K562 (cell line): Measurements from ENCODE around the gene RNF150. TPM values are rescaled to one million over a fixed set of nuclear protein-coding genes. Genes with fewer than 3 reads are reported as not detected.

Experiments used
- ATAC-seq: fragments of 200-7000 bp; cut with Tn5 transposase; 3 replicates; pipeline ENCODE4 v1.9.1; 2020; ENCODE audit warnings: moderate library complexity
- BruUV-seq: library from RNA; stranded (reverse); fragments of 400-500 nt; replicated peaks from 2 replicates; lab custom pipeline; 2021; lab: Mats Ljungman, UMichigan
- CTCF ChIA-PET: fragments of 300-600 bp; formaldehyde crosslinking; extraction: SDS; loops from one replicate; lab custom pipeline; 2021; ENCODE audit warnings: low intra/inter-chr PET ratio; lab: Yijun Ruan, JAX
- POLR2A ChIA-PET: fragments of 300-600, 350-650 bp; sonication (Branson Sonifier 250); formaldehyde crosslinking; extraction: SDS; loops from one replicate; lab custom pipeline; 2021; ENCODE audit warnings: antibody characterized with exemption, inconsistent platforms; lab: Yijun Ruan, JAX
- DNase-seq, 4 experiments: peaks; one replicate each; pipeline versions ENCODE4 v3.0.0 to v3.0.0-alpha.2; 2011 to 2018; ENCODE audit warnings: low spot score in 3 of 4, mixed read lengths in 3 of 4; ENCODE audit errors: extremely low read depth in 1 of 4
- FAIRE-seq: peaks from 2 replicates; lab custom pipeline; 2011; peaks lifted over from hg19 to GRCh38; lab: Jason Lieb, UNC
- H2AFZ ChIP-seq: 2 replicates; pipeline ENCODE4 v1.6.0; 2011; ENCODE audit warnings: low read depth, low read length, control low read depth, inconsistent platforms
- H3K27ac ChIP-seq: fragments of 200-600 bp; 3 replicates; pipeline ENCODE4 v1.8.0; 2011; ENCODE audit warnings: low read depth, mild to moderate bottlenecking, control low read depth, inconsistent platforms, low read length, moderate library complexity, mixed read lengths; ENCODE audit errors: extremely low read depth
- H3K27me3 ChIP-seq, 2 experiments: fragments of 300-600 bp in 1 of 2; 2 replicates in 1 of 2; 3 replicates in 1 of 2; pipeline versions ENCODE4 v1.6.0 to v1.8.0; 2011; ENCODE audit warnings: inconsistent platforms in 2 of 2, low read length in 2 of 2, mild to moderate bottlenecking in 1 of 2, mixed read lengths in 1 of 2, moderate library complexity in 1 of 2; ENCODE audit not compliant: control insufficient read depth in 2 of 2, insufficient read depth in 2 of 2
- H3K36me3 ChIP-seq: fragments of 300-600 bp; 3 replicates; pipeline ENCODE4 v1.8.0; 2011; ENCODE audit warnings: mild to moderate bottlenecking, low read length, inconsistent platforms; ENCODE audit not compliant: control insufficient read depth, insufficient read depth
- H3K4me1 ChIP-seq, 2 experiments: fragments of 200-600 bp in 1 of 2; replicated peaks in 1 of 2; 2 replicates in 1 of 2; 3 replicates in 1 of 2; pipeline versions ENCODE4 v1.5.1 to v1.8.0; 2011; ENCODE audit warnings: inconsistent platforms in 2 of 2, low read length in 2 of 2, mild to moderate bottlenecking in 1 of 2, mixed read lengths in 1 of 2, moderate library complexity in 1 of 2; ENCODE audit not compliant: control insufficient read depth in 2 of 2, insufficient read depth in 2 of 2
- H3K4me2 ChIP-seq: 2 replicates; pipeline ENCODE4 v1.6.1; 2011; ENCODE audit warnings: low read length, control low read depth, inconsistent platforms, mixed read lengths; ENCODE audit not compliant: insufficient read depth
- H3K4me3 ChIP-seq: fragments of 200-600 bp; sonication (generic), shearing (Covaris generic); 2 replicates; pipeline ENCODE4 v1.5.1; 2016; ENCODE audit warnings: control low read depth, inconsistent platforms
- H3K79me2 ChIP-seq: fragments of 200-600 bp; 3 replicates; pipeline ENCODE4 v1.8.0; 2011; ENCODE audit warnings: low read length, inconsistent platforms; ENCODE audit not compliant: control insufficient read depth, insufficient read depth
- H3K9ac ChIP-seq, 2 experiments: 2 replicates each; pipeline versions ENCODE4 v1.6.0 to v1.6.1; 2011; ENCODE audit warnings: low read depth in 2 of 2, low read length in 2 of 2, control low read depth in 1 of 2, inconsistent platforms in 1 of 2, mild to moderate bottlenecking in 1 of 2, mixed read lengths in 1 of 2; ENCODE audit not compliant: insufficient read depth in 1 of 2
- H3K9me1 ChIP-seq: one replicate; pipeline ENCODE4 v1.6.0; 2011; ENCODE audit warnings: inconsistent platforms, mild to moderate bottlenecking, low read length, moderate library complexity; ENCODE audit not compliant: control insufficient read depth, insufficient read depth
- H3K9me3 ChIP-seq: replicated peaks from 2 replicates; pipeline ENCODE4 v1.5.1; 2011; ENCODE audit warnings: low read depth, low read length, inconsistent platforms; ENCODE audit not compliant: control insufficient read depth, insufficient read depth
- H4K20me1 ChIP-seq: replicated peaks from 2 replicates; pipeline ENCODE4 v1.6.1; 2011; ENCODE audit warnings: low read length, inconsistent platforms, mixed read lengths; ENCODE audit not compliant: control insufficient read depth, insufficient read depth
- CEBPB ChIP-seq: fragments of 450-650 bp; IDR thresholded peaks from 2 replicates; pipeline ENCODE4 v1.6.1; 2016; ENCODE audit warnings: missing genetic modification characterization, missing compliant biosample characterization
- ELF4 ChIP-seq: fragments of 450-650 bp; formaldehyde crosslinking; IDR thresholded peaks from 2 replicates; pipeline ENCODE4 v1.4.0; 2022; ENCODE audit warnings: missing genetic modification characterization
- FOXO4 ChIP-seq: fragments of 450-650 bp; formaldehyde crosslinking; IDR thresholded peaks from 2 replicates; pipeline ENCODE4 v1.4.0; 2020; ENCODE audit warnings: mild to moderate bottlenecking, moderate library complexity
- GTF3C2 ChIP-seq: IDR thresholded peaks from 3 replicates; pipeline ENCODE4 v1.6.1; 2011; ENCODE audit warnings: borderline replicate concordance, mild to moderate bottlenecking, moderate library complexity; ENCODE audit not compliant: insufficient read length; ENCODE audit errors: extremely low read depth
- NCOA6 ChIP-seq: fragments of 450-650 bp; IDR thresholded peaks from 2 replicates; pipeline ENCODE4 v1.6.1; 2017; ENCODE audit warnings: mild to moderate bottlenecking
- NFYB ChIP-seq: IDR thresholded peaks from 2 replicates; pipeline ENCODE4 v1.6.1; 2011; ENCODE audit warnings: mild to moderate bottlenecking, moderate library complexity; ENCODE audit not compliant: insufficient read length; ENCODE audit errors: extremely low read depth
- ZBTB40 ChIP-seq, 2 experiments: fragments of 450-650 bp in 1 of 2; sonication (generic) in 1 of 2; formaldehyde crosslinking in 1 of 2; IDR thresholded peaks; 2 replicates each; pipeline versions ENCODE4 v1.7.1 to v1.9.0; 2016 to 2022; ENCODE audit warnings: inconsistent platforms in 1 of 2, mild to moderate bottlenecking in 1 of 2, missing genetic modification reagents in 1 of 2
- ZNF76 ChIP-seq: fragments of 250-450 bp; sonication (Bioruptor Pico); IDR thresholded peaks from 2 replicates; pipeline ENCODE4 v1.4.0; 2020; ENCODE audit warnings: mild to moderate bottlenecking, moderate library complexity, borderline replicate concordance
- WGBS: fragments of 100-300 bp; shearing (Covaris generic); methylation state at CpG from one replicate; pipeline ENCODE4 v1.1.6; 2016; ENCODE audit warnings: low coverage, mixed read lengths; ENCODE audit not compliant: insufficient coverage; ENCODE audit errors: missing lambda C conversion rate; 5-methylcytosine and 5-hydroxymethylcytosine counted together
- in situ Hi-C: fragments of 300-500 bp; cut with MboI; formaldehyde crosslinking; loops from 4 replicates; pipeline ENCODE4 v1.15.0; 2018; ENCODE audit warnings: inconsistent platforms, mixed read lengths
- intact Hi-C: fragments of 100-400 bp; cut with micrococcal nuclease; formaldehyde crosslinking; loops from 2 replicates; pipeline ENCODE4 v1.14.2; 2022
- polyA plus RNA-seq, 8 experiments: library from polyadenylated mRNA; depleted of rRNA in 4 of 8; stranded (reverse) in 5 of 8; unstranded in 3 of 8; fragments of >200 nt; fragmentation: Nextera tagmentation in 2 of 8; fragmentation: Illumina TruSeq in 1 of 8; extraction: Ambion mirVana in 2 of 8; extraction: Trizol in 1 of 8; gene quantifications; 2 replicates each; pipeline versions ENCODE4 v1.2.1 to v1.2.3, GENCODE V29; 2011 to 2014; ENCODE audit warnings: inconsistent platforms in 1 of 8, missing spikeins in 1 of 8
- total RNA-seq, 7 experiments: library from RNA; depleted of rRNA in 6 of 7; stranded (reverse); fragments of >200 nt in 6 of 7; fragmentation: Illumina TruSeq in 2 of 7; extraction: Trizol in 2 of 7; gene quantifications; 2 replicates each; pipeline versions ENCODE4 v1.2.1 to v1.2.3, GENCODE V29; 2011 to 2021; ENCODE audit warnings: low replicate concordance in 1 of 7

RNF150 gene
- total and polyA plus RNA-seq, 9 of the 15 experiments (the other 6 are each of a cell fraction or from before 2014, with no cell fraction given) = 0.09 TPM; not detected in 8

- in situ Hi-C loops = no loop called here
- DNase-seq (no peak), ATAC-seq (no peak), FAIRE-seq (no peak)
- no peak overlapping the region for H3K4me2 ChIP-seq
- CTCF ChIA-PET = no interaction called here
- H3K27ac ChIP-seq = no peak overlapping the region
- POLR2A ChIA-PET = interaction anchor here (0.5 kb wide), 1 partner anchor 17 kb away, joined by 3 read pairs; no protein-coding TSS in a partner anchor
- no peaks in the 10 kb centered on the region for H3K79me2 ChIP-seq
- H3K4me3 ChIP-seq = no peak overlapping the region
- H3K27me3 ChIP-seq = no peaks in the 10 kb centered on the region
- no peaks in the 10 kb centered on the region for H4K20me1 ChIP-seq
- intact Hi-C loops = no loop called here
- 0% methylated on average over 3 of the region's 3 CpGs for WGBS
- H3K9me3 ChIP-seq = no peaks in the 10 kb centered on the region
- H3K9me1 ChIP-seq = no peaks in the 10 kb centered on the region
- H3K36me3 ChIP-seq = no peaks in the 10 kb centered on the region
- no peak overlapping the region for H3K9ac ChIP-seq
- H2AFZ ChIP-seq = no peak overlapping the region
- BruUV-seq = no TSS peak
- H3K4me1 ChIP-seq = no peaks in the 10 kb centered on the region
- TF ChIP-seq FOXO4 (no peak), NFYB (no peak), ZNF76 (CRISPR knock-in tag) (no peak), NCOA6 (no peak), CEBPB (tag) (no peak), ELF4 (CRISPR knock-in tag) (no peak), GTF3C2 (no peak), ZBTB40 (IDR thresholded peaks at IDR 0.05) (no peak), ZBTB40 (CRISPR knock-in tag; IDR thresholded peaks at IDR 0.05) (no peak)
Observed at GRCh38 chr4:141022111-141022695, 111.1 kb downstream of the RNF150 start.
